Uterus (tissue), 4 donors: ENCODE measurements around the gene DIP2B. TPM values are rescaled to one million over a fixed set of nuclear protein-coding genes. Genes with fewer than 3 reads are reported as not detected.

Source experiments
- DNase-seq, 2 donors: peaks; one replicate each; pipeline ENCODE4 v3.0.0-alpha.2; 2019 to 2020
- H3K27ac ChIP-seq, 2 donors: fragments of 200-600 bp; sonication (generic); 1 replicate in 1 of 2; 2 replicates in 1 of 2; pipeline ENCODE4 v1.5.1; 2016 to 2018
- H3K27me3 ChIP-seq, 2 donors: fragments of 200-600 bp; sonication (generic); one replicate each; pipeline ENCODE4 v1.5.1; 2018 to 2019; ENCODE audit warnings: control low read depth in 1 of 2
- H3K36me3 ChIP-seq, 2 donors: fragments of 200-600 bp; sonication (generic); one replicate each; pipeline ENCODE4 v1.5.1; 2019; ENCODE audit warnings: control low read depth in 1 of 2
- H3K4me1 ChIP-seq, 2 donors: fragments of 200-600 bp; sonication (generic); one replicate each; pipeline ENCODE4 v1.5.1; 2018 to 2019; ENCODE audit warnings: control low read depth in 1 of 2
- H3K4me3 ChIP-seq, 2 donors: fragments of 200-600 bp; sonication (generic); 1 replicate in 1 of 2; 2 replicates in 1 of 2; pipeline ENCODE4 v1.5.1; 2018 to 2019; ENCODE audit warnings: mild to moderate bottlenecking in 1 of 2
- H3K9me3 ChIP-seq, 2 donors: fragments of 200-600 bp; sonication (generic); one replicate each; pipeline ENCODE4 v1.5.1; 2019; ENCODE audit warnings: control low read depth in 1 of 2
- POLR2A ChIP-seq, 2 donors: fragments of 450-650 bp; IDR thresholded peaks; one replicate each; pipeline ENCODE4 v1.6.1; 2016; ENCODE audit warnings: antibody characterized with exemption in 2 of 2, mild to moderate bottlenecking in 1 of 2, moderate library complexity in 1 of 2
- intact Hi-C: fragments of 100-400 bp; cut with DNase I; formaldehyde crosslinking; loops from one replicate; pipeline ENCODE4 v1.15.1; 2023; ENCODE audit warnings: low total_unique reads
- total RNA-seq, 4 donors: library from RNA; depleted of rRNA in 3 of 4; stranded (reverse); fragments of >200 nt in 3 of 4; gene quantifications; one replicate each; pipeline versions ENCODE4 v1.1.0 to v1.2.4, GENCODE V29; 2014 to 2023
- TF ChIP-seq, protein P1 (sequence below), 4 experiments: fragments of 200-600 bp in 2 of 4; fragments of 450-650 bp in 2 of 4; sonication (generic) in 2 of 4; IDR thresholded peaks; one replicate each; pipeline ENCODE4 v1.5.1; 2016 to 2019; ENCODE audit warnings: antibody characterized with exemption in 4 of 4, mild to moderate bottlenecking in 2 of 4, moderate library complexity in 1 of 4
- donor health status: DM: yes; HTN: yes; CAD: no.

Gene DIP2B
- total RNA-seq, 4 donors from 2014 or later: 5.6 to 47.0 (median 14.9) TPM

DNA sequence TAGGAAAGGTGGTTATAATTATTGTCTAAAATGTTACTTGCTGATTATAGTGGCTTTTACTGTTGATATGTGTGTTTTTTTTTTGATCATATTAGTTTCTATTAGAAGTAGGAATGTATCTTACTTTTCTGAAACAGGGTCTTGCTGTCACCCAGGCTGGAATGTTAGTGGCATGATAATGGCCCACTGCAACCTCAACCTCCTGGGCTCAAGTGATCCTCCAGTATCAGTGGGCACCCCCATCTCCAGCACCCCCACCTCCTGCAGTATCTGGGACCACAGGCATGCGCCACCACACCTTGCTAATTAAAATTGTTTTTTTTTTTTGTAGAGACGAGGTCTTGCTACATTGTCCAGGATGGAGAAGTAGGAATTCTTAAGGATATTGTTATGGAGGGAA lies 270.5 kb downstream of the DIP2B start:
- Histone ChIP-seq H3K4me1 (no peaks in the 10 kb centered on the region), H3K27ac (no peak overlapping the region), H3K9me3 (no peaks in the 10 kb centered on the region), H3K36me3 (no peaks in the 10 kb centered on the region), H3K27me3 (no peaks in the 10 kb centered on the region), H3K4me3 (no peak overlapping the region)
- TF ChIP-seq POLR2A (IDR thresholded peaks at IDR 0.05): no peak
- TF ChIP-seq, protein P1, sequence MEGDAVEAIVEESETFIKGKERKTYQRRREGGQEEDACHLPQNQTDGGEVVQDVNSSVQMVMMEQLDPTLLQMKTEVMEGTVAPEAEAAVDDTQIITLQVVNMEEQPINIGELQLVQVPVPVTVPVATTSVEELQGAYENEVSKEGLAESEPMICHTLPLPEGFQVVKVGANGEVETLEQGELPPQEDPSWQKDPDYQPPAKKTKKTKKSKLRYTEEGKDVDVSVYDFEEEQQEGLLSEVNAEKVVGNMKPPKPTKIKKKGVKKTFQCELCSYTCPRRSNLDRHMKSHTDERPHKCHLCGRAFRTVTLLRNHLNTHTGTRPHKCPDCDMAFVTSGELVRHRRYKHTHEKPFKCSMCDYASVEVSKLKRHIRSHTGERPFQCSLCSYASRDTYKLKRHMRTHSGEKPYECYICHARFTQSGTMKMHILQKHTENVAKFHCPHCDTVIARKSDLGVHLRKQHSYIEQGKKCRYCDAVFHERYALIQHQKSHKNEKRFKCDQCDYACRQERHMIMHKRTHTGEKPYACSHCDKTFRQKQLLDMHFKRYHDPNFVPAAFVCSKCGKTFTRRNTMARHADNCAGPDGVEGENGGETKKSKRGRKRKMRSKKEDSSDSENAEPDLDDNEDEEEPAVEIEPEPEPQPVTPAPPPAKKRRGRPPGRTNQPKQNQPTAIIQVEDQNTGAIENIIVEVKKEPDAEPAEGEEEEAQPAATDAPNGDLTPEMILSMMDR (IDR thresholded peaks at IDR 0.05): no peak
- DNase-seq: no peak
- intact Hi-C loops: no loop called here

DNA sequence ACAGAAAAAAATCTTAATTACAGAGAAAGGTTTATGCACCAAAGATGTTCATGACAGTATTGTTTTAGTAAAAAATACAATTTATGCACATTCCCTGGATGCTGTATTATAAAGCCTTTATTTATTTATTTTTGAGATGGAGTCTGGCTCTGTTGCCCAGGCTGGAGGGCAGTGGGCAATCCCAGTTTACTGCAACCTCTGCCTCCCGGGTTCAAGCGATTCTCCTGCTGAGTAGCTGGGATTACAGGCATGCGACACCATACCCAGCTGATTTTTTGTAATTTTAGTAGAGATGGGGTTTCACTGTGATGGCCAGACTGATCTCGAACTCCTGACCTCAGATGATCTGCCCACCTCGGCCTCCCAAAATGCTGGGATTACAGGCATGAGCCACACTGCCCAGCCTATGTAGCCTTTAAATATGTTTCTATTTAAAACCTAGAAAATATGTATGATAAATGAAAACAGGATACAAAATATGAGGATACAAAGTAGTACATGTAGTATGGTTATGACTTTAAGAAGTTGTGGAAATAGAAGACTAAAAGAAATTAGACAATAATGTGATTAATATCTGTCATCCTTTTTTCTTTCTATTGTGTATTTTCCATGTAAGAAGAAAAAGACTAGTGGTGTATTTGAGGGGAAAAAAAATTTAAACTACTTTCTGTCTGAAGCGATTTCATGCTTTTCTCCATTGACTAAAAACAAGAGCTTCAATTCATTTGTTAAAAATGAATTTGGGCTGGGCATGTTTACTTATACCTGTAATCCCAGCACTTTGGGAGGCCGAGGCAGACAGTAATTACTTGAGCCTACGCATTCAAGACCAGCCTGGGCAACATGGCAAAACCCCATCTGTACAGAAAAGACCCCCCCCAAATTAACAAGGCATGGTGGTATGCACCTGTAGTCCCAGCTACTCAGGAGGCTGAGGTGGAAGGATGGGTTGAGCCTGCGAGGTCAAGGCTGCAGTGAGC lies 272.3 kb downstream of the DIP2B start:
- no peak overlapping the region for H3K4me3 ChIP-seq
- DNase-seq: no peak
- TF ChIP-seq, protein P1 (IDR thresholded peaks at IDR 0.05): no peak
- no peak for TF ChIP-seq POLR2A (IDR thresholded peaks at IDR 0.05)
- H3K27ac ChIP-seq: no peak overlapping the region
- H3K9me3 ChIP-seq: no peaks in the 10 kb centered on the region
- H3K27me3 ChIP-seq: no peaks in the 10 kb centered on the region
- intact Hi-C loops: no loop called here
- no peaks in the 10 kb centered on the region for H3K36me3 ChIP-seq
- no peaks in the 10 kb centered on the region for H3K4me1 ChIP-seq

DNA sequence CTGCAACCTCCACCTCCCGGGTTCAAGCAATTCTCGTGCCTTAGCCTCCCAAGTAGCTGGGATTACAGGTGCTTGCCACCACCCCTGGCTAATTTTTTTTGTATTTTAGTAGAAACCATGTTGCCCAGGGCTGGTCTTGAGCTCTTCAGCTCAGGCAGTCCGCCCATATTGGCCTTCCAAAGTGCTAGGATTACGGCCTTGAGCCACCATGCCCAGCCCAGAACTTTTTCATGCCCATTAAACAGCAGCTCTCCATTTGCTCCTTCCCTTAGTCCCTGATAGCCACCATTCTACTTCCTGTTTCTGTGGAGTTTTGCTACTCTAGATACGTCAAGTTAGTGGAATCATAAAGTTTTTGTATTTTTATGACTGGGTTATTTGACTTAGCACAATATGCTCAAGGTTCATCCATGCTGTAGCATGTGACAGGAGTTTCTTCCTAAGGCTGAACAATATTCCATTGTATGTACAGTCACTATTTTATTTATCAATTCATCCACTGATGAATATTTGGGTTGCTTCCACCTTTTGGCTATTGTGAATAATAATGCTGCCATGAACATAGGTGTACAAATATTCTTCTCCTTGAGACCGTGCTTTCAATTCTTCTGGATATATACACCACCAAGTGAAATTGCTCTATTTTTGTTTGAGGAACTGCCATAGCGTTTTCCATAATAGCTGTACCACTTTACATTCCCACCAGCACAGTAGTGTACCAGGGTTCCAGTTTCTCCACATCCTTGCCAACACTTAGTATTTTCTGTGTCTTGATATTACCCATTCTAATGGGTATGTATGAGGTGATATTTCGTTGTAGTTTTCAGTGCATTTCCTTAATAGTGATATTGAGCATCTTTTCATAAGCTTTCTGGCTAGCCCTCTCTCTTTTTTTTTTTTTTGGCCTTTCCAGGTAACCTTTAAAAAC lies 274.1 kb downstream of the DIP2B start:
- H3K27ac ChIP-seq: no peak overlapping the region
- no peaks in the 10 kb centered on the region for H3K4me1 ChIP-seq
- no peaks in the 10 kb centered on the region for H3K9me3 ChIP-seq
- no peak for DNase-seq
- H3K27me3 ChIP-seq: no peaks in the 10 kb centered on the region
- intact Hi-C loops: no loop called here
- TF ChIP-seq, protein P1 (IDR thresholded peaks at IDR 0.05): no peak
- no peak for TF ChIP-seq POLR2A (IDR thresholded peaks at IDR 0.05)
- no peak overlapping the region for H3K4me3 ChIP-seq
- no peaks in the 10 kb centered on the region for H3K36me3 ChIP-seq

DNA sequence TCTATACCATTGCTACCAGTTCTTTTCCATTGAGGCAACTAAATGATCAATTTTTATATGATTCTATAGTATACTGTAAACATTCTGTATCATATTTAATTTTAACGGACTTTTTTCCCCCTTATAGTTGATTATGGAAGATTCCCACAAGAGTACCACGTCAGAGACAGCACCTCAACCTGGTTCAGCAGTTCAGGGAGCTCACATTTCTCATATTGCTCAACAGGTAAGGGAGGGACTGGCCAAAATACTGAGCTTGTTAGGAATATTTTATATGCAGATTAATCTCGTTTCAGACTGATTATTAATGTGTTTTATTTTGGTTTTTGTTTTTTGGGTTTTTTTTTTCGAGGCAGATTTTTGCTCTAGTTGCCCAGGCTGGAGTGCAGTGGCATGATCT lies 275.2 kb downstream of the DIP2B start:
- intact Hi-C loops: no loop called here
- DNase-seq: no peak

More for the DNA sequence above, 275.2 kb downstream of the DIP2B start:
- H3K27me3 ChIP-seq: no peaks in the 10 kb centered on the region
- H3K9me3 ChIP-seq: no peaks in the 10 kb centered on the region
- H3K4me1 ChIP-seq: no peaks in the 10 kb centered on the region
- H3K4me3 ChIP-seq: no peak overlapping the region
- no peaks in the 10 kb centered on the region for H3K36me3 ChIP-seq
- TF ChIP-seq, protein P1 (IDR thresholded peaks at IDR 0.05): no peak
- no peak for TF ChIP-seq POLR2A (IDR thresholded peaks at IDR 0.05)
- H3K27ac ChIP-seq: no peak overlapping the region
